ENCODE measurements around the gene CALM1. TPM values are rescaled to one million over a fixed set of nuclear protein-coding genes. Genes with fewer than 3 reads are reported as not detected.

CALM1 gene
- total and polyA plus RNA-seq, 4 donors: 146 to 517 (median 166) TPM

DNA sequence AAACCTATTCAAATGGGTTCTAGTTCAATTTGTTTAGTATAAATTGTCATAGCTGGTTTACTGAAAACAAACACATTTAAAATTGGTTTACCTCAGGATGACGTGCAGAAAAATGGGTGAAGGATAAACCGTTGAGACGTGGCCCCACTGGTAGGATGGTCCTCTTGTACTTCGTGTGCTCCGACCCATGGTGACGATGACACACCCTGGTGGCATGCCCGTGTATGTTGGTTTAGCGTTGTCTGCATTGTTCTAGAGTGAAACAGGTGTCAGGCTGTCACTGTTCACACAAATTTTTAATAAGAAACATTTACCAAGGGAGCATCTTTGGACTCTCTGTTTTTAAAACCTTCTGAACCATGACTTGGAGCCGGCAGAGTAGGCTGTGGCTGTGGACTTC, 8.3 kb downstream of the CALM1 start:
- TF ChIP-seq NR2F2 (IDR thresholded peaks at IDR 0.05): no peak
- TF ChIP-seq JUND (IDR thresholded peaks at IDR 0.05): no peak
- no peak for TF ChIP-seq SP1 (IDR thresholded peaks at IDR 0.05)
- TF ChIP-seq HNF4A (conservative IDR thresholded peaks at IDR 0.05): no peak
- TF ChIP-seq YY1 (IDR thresholded peaks at IDR 0.05): no peak
- no peak for TF ChIP-seq RXRA (IDR thresholded peaks at IDR 0.05)
- TF ChIP-seq FOXA1 (IDR thresholded peaks at IDR 0.05): no peak
- no peak for TF ChIP-seq FOXA2 (IDR thresholded peaks at IDR 0.05)
- TF ChIP-seq RAD21 (IDR thresholded peaks at IDR 0.05): no peak
- TF ChIP-seq, protein P1, sequence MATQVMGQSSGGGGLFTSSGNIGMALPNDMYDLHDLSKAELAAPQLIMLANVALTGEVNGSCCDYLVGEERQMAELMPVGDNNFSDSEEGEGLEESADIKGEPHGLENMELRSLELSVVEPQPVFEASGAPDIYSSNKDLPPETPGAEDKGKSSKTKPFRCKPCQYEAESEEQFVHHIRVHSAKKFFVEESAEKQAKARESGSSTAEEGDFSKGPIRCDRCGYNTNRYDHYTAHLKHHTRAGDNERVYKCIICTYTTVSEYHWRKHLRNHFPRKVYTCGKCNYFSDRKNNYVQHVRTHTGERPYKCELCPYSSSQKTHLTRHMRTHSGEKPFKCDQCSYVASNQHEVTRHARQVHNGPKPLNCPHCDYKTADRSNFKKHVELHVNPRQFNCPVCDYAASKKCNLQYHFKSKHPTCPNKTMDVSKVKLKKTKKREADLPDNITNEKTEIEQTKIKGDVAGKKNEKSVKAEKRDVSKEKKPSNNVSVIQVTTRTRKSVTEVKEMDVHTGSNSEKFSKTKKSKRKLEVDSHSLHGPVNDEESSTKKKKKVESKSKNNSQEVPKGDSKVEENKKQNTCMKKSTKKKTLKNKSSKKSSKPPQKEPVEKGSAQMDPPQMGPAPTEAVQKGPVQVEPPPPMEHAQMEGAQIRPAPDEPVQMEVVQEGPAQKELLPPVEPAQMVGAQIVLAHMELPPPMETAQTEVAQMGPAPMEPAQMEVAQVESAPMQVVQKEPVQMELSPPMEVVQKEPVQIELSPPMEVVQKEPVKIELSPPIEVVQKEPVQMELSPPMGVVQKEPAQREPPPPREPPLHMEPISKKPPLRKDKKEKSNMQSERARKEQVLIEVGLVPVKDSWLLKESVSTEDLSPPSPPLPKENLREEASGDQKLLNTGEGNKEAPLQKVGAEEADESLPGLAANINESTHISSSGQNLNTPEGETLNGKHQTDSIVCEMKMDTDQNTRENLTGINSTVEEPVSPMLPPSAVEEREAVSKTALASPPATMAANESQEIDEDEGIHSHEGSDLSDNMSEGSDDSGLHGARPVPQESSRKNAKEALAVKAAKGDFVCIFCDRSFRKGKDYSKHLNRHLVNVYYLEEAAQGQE (IDR thresholded peaks at IDR 0.05): no peak
- TF ChIP-seq, protein P2, sequence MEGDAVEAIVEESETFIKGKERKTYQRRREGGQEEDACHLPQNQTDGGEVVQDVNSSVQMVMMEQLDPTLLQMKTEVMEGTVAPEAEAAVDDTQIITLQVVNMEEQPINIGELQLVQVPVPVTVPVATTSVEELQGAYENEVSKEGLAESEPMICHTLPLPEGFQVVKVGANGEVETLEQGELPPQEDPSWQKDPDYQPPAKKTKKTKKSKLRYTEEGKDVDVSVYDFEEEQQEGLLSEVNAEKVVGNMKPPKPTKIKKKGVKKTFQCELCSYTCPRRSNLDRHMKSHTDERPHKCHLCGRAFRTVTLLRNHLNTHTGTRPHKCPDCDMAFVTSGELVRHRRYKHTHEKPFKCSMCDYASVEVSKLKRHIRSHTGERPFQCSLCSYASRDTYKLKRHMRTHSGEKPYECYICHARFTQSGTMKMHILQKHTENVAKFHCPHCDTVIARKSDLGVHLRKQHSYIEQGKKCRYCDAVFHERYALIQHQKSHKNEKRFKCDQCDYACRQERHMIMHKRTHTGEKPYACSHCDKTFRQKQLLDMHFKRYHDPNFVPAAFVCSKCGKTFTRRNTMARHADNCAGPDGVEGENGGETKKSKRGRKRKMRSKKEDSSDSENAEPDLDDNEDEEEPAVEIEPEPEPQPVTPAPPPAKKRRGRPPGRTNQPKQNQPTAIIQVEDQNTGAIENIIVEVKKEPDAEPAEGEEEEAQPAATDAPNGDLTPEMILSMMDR (IDR thresholded peaks at IDR 0.05; ENCODE audit: low read depth, low read length, missing input control): no peak
- TF ChIP-seq MAX (IDR thresholded peaks at IDR 0.05): no peak
- TF ChIP-seq TAF1 (conservative IDR thresholded peaks at IDR 0.05): no peak
- no peak for TF ChIP-seq GABPA (IDR thresholded peaks at IDR 0.05 in 1 of 2, conservative IDR thresholded peaks at IDR 0.05 in 1 of 2)
- TF ChIP-seq, protein P3, sequence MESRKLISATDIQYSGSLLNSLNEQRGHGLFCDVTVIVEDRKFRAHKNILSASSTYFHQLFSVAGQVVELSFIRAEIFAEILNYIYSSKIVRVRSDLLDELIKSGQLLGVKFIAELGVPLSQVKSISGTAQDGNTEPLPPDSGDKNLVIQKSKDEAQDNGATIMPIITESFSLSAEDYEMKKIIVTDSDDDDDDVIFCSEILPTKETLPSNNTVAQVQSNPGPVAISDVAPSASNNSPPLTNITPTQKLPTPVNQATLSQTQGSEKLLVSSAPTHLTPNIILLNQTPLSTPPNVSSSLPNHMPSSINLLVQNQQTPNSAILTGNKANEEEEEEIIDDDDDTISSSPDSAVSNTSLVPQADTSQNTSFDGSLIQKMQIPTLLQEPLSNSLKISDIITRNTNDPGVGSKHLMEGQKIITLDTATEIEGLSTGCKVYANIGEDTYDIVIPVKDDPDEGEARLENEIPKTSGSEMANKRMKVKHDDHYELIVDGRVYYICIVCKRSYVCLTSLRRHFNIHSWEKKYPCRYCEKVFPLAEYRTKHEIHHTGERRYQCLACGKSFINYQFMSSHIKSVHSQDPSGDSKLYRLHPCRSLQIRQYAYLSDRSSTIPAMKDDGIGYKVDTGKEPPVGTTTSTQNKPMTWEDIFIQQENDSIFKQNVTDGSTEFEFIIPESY (IDR thresholded peaks at IDR 0.05): no peak
- TF ChIP-seq, protein P4, sequence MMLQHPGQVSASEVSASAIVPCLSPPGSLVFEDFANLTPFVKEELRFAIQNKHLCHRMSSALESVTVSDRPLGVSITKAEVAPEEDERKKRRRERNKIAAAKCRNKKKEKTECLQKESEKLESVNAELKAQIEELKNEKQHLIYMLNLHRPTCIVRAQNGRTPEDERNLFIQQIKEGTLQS (IDR thresholded peaks at IDR 0.05): no peak
- no peak for TF ChIP-seq EGR1 (IDR thresholded peaks at IDR 0.05; ENCODE audit: low read depth in 2 of 2)
- TF ChIP-seq HNF4G (IDR thresholded peaks at IDR 0.05): no peak
- H3K27me3 ChIP-seq (ENCODE audit: control insufficient read depth in 4 of 4, insufficient read depth in 4 of 4, low read length in 3 of 4): no peaks in the 10 kb centered on the region
- no peak overlapping the region for H3K4me3 ChIP-seq (ENCODE audit: low read depth in 1 of 3, low read length in 3 of 3)
- H3K9ac ChIP-seq (ENCODE audit: low read depth in 1 of 2, low read length in 2 of 2): no peak overlapping the region
- peaks cover 18 to 56% (median 46%) of the 10 kb centered on the region in 4 donors for H3K36me3 ChIP-seq (ENCODE audit: control insufficient read depth in 4 of 4, insufficient read depth in 3 of 4, low read depth in 1 of 4, low read length in 3 of 4)
- no peak overlapping the region for H3K27ac ChIP-seq (ENCODE audit: low read depth in 1 of 2, low read length in 2 of 2)
- 89% methylated on average over 9 of the region's 9 CpGs for WGBS
- H3K4me1 ChIP-seq (ENCODE audit: control insufficient read depth in 4 of 4, insufficient read depth in 4 of 4, low read length in 3 of 4): peaks cover under 1 to 7% (median 5%) of the 10 kb centered on the region in 4 donors
- DNase-seq (ENCODE audit: low spot score): no peak
- H3K9me3 ChIP-seq (ENCODE audit: control insufficient read depth in 4 of 4, low read length in 3 of 4): no peaks in the 10 kb centered on the region
